GM23248 (cell line): Measurements from ENCODE around the gene NHP2. TPM values are rescaled to one million over a fixed set of nuclear protein-coding genes. Genes with fewer than 3 reads are reported as not detected.

Experiments used
- DNase-seq: peaks from one replicate; pipeline ENCODE4 v3.0.0-alpha.2; 2015
- H2AFZ ChIP-seq: fragments of 200-600 bp; sonication (generic); 2 replicates; pipeline ENCODE4 v1.6.1; 2016; ENCODE audit warnings: antibody characterized with exemption
- H3F3A ChIP-seq: fragments of 200-600 bp; sonication (generic); 2 replicates; pipeline ENCODE4 v1.6.1; 2016; ENCODE audit warnings: mild to moderate bottlenecking, antibody characterized with exemption, mixed run types; ENCODE audit not compliant: insufficient read depth
- H3K27ac ChIP-seq: fragments of 200-600 bp; sonication (generic); 2 replicates; pipeline ENCODE4 v1.5.1; 2016; ENCODE audit warnings: mild to moderate bottlenecking
- H3K27me3 ChIP-seq: fragments of 200-600 bp; sonication (generic); replicated peaks from 2 replicates; pipeline ENCODE4 v1.6.1; 2016; ENCODE audit warnings: mild to moderate bottlenecking; ENCODE audit not compliant: insufficient read depth
- H3K36me3 ChIP-seq: fragments of 200-600 bp; sonication (generic); 2 replicates; pipeline ENCODE4 v1.6.1; 2016; ENCODE audit warnings: low read depth, mild to moderate bottlenecking
- H3K4me1 ChIP-seq: fragments of 200-600 bp; sonication (generic); 2 replicates; pipeline ENCODE4 v1.6.1; 2016; ENCODE audit warnings: mild to moderate bottlenecking; ENCODE audit not compliant: insufficient read depth
- H3K4me2 ChIP-seq: fragments of 200-600 bp; sonication (generic); one replicate; pipeline ENCODE4 v1.6.1; 2016; ENCODE audit warnings: mild to moderate bottlenecking; ENCODE audit not compliant: unreplicated experiment
- H3K4me3 ChIP-seq: fragments of 200-600 bp; sonication (generic); 2 replicates; pipeline ENCODE4 v1.5.1; 2016; ENCODE audit warnings: mild to moderate bottlenecking
- H3K79me2 ChIP-seq: fragments of 200-600 bp; sonication (generic); 2 replicates; pipeline ENCODE4 v1.6.1; 2016; ENCODE audit warnings: mild to moderate bottlenecking; ENCODE audit not compliant: insufficient read depth
- H3K9ac ChIP-seq: fragments of 200-600 bp; sonication (generic); 2 replicates; pipeline ENCODE4 v1.6.1; 2016; ENCODE audit warnings: mild to moderate bottlenecking
- H3K9me2 ChIP-seq: fragments of 200-600 bp; sonication (generic); 2 replicates; pipeline ENCODE4 v1.6.1; 2016; ENCODE audit warnings: mixed run types, mild to moderate bottlenecking, moderate library complexity; ENCODE audit not compliant: insufficient read depth
- H3K9me3 ChIP-seq: fragments of 200-600 bp; sonication (generic); one replicate; pipeline ENCODE4 v1.6.1; 2017; ENCODE audit warnings: low read depth
- H4K20me1 ChIP-seq: fragments of 200-600 bp; sonication (generic); 2 replicates; pipeline ENCODE4 v1.6.0; 2016; ENCODE audit not compliant: insufficient read depth
- EZH2 ChIP-seq: fragments of 200-600 bp; sonication (generic); IDR thresholded peaks from 2 replicates; pipeline ENCODE4 v1.6.1; 2018; ENCODE audit warnings: antibody characterized with exemption, mild to moderate bottlenecking; ENCODE audit not compliant: insufficient read depth, poor library complexity, severe bottlenecking
- EZH2phosphoT487 ChIP-seq: fragments of 200-600 bp; sonication (generic); IDR thresholded peaks from 2 replicates; pipeline ENCODE4 v1.6.1; 2018; ENCODE audit warnings: antibody characterized with exemption, moderate library complexity, mild to moderate bottlenecking, low read depth; ENCODE audit not compliant: insufficient read depth
- WGBS, 2 experiments: methylation state at CpG; one replicate each; pipeline ENCODE4 v1.1.6; 2015 to 2017; ENCODE audit warnings: low lambda C conversion rate in 2 of 2, low coverage in 1 of 2; ENCODE audit errors: missing lambda C conversion rate in 2 of 2; 5-methylcytosine and 5-hydroxymethylcytosine counted together
- in situ Hi-C: fragments of 300-500 bp; cut with MboI; formaldehyde crosslinking; loops from 2 replicates; pipeline ENCODE4 v1.15.0; 2020
- polyA plus RNA-seq: library from polyadenylated mRNA; unstranded; fragments of >200 nt; fragmentation: Nextera tagmentation; extraction: Ambion mirVana; gene quantifications from 2 replicates; pipeline ENCODE4 v1.2.1, GENCODE V29; 2016
- total RNA-seq: library from RNA; depleted of rRNA; stranded (reverse); fragments of >200 nt; shearing (Covaris generic); gene quantifications from 2 replicates; pipeline ENCODE4 v1.2.3, GENCODE V29; 2014

The NHP2 gene
- total and polyA plus RNA-seq, 2 experiments from 2014 or later, result 203 to 232 TPM

DNA sequence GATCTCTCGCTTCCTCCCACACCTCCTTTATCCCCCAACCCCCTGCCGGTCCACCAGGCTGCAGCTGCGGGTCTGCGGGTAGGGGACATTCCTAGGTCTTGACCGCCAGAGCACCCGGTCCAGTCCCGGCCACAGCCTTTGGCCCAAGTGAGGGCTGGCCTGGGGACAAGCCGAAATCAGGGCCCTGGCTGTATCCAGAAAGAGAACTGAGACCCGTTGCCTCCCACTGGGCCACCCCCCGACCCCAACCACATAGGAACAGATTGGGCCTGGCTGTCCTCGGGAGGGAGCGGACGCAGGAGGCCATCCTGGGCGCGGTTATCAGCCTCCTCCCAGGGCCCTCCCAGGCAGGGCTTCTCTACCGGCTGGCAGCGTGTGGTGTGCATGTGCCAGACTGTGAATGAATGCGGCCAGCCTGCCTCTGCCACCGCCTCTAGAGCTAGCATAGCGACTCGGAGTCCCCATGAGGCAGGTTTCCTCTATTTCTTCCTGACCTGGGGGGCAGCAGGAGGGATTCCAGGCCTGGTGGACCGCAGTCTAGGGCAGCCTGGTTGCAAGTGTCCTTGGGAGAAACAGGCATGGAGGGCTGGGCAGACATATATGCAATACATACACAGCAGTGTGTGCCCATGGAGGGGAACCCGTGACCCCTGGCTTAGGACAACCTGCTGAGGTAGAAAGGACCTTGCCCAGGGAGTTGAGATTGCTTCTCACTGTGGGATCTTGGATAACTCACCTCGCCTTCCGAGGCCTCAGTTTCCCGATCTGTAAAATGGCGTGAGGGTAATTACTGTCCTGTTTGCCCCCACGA is 39.2 kb downstream of the NHP2 start:
- peaks cover 10% of the 10 kb centered on the region for H3F3A ChIP-seq
- peaks cover 21% of the 10 kb centered on the region for H3K27me3 ChIP-seq
- TF ChIP-seq EZH2phosphoT487 (no peak), EZH2 (no peak)
- no peaks in the 10 kb centered on the region for H3K9me3 ChIP-seq
- H3K4me3 ChIP-seq, result 0 out of 2 replicates have a peak overlapping the region, but pooled peaks have one; percentile 50
- H3K9me2 ChIP-seq, result no peaks in the 10 kb centered on the region
- no peak overlapping the region for H2AFZ ChIP-seq
- no peak overlapping the region for H3K9ac ChIP-seq
- peak; percentile 27 for DNase-seq
- no peaks in the 10 kb centered on the region for H3K4me1 ChIP-seq
- in situ Hi-C loops, result no loop called here
- no peak overlapping the region for H3K27ac ChIP-seq
- no peaks in the 10 kb centered on the region for H3K79me2 ChIP-seq
- WGBS, 2 experiments, result 21 to 23% methylated on average over 27 to 28 of the region's 28 CpGs
- H3K4me2 ChIP-seq, result peak overlapping the region; percentile 33
- H4K20me1 ChIP-seq, result no peaks in the 10 kb centered on the region
- H3K36me3 ChIP-seq, result no peaks in the 10 kb centered on the region

DNA sequence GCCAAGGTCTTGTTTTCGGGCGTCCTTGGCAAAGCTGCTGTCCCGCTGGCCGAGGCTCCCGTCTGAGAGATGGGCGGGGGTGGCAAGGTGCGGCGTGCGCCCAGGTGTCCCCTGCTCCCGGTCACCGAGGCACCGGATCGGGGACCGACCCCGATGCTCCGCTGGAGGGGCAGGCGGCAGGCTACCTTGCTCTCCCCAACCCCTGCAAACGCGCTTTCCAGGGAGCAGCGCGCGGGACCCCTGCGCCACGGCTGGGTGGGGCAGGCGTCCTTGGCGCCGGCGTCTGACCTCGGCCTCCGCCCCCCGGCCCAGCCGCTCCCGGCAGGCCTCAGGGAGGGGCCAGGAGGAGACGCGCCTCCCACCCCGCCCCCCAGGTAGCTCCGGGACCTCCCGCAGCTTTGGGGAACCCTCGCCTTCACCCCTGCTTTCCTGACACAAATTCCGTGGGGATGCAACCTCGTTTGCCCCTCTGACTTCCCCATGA is 39.8 kb downstream of the NHP2 start:
- Histone ChIP-seq H4K20me1 (no peaks in the 10 kb centered on the region), H3K9me2 (no peaks in the 10 kb centered on the region), H3K79me2 (no peaks in the 10 kb centered on the region), H3K4me3 (peak overlapping the region; percentile 50), H3F3A (peaks cover 10% of the 10 kb centered on the region), H3K9ac (no peak overlapping the region), H2AFZ (no peak overlapping the region; the same call in 1 of the 2 replicates), H3K4me2 (peak overlapping the region; percentile 33), H3K4me1 (no peaks in the 10 kb centered on the region), H3K36me3 (no peaks in the 10 kb centered on the region), H3K9me3 (no peaks in the 10 kb centered on the region), H3K27ac (no peak overlapping the region), H3K27me3 (peaks cover 21% of the 10 kb centered on the region)
- no peak for TF ChIP-seq EZH2phosphoT487
- no peak for TF ChIP-seq EZH2
- WGBS, 2 experiments, result 0 to 1% methylated on average over 17 to 32 of the region's 41 CpGs
- no peak for DNase-seq
- in situ Hi-C loops, result no loop called here

DNA sequence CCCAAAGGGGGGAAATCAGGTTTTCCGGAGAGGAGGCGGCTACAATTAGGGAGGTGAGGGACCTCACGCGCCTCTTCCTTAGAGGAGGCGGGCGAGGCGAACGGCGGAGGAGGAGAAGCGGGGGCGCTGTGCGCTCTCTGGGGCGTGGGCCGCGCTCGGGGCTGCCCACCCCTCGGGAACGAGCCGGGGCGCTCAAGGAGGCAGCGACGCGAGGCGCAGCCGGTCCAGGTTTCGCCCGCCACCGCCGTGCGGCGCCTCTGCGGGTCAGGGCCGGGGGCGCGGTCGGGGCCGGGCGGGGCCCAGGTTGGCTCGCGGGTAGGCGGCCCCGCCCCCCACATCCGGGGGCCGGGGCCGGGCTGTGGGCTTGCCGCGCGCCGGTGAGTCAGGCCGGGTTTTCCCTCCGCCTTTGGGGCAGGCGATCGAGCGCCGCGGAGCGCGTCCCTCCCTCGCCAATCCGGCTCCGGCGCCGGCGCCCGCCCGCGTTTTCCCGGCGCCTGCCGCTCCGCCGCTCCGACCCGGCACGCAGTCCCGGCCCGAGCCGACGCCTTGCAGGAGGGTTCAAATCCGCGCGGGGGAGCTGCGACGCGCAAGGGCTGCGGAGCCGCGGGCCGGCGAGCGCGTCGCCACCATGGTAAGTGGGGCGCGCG is 40.4 kb downstream of the NHP2 start, which contains the start of gene N4BP3:
Gene N4BP3 (plus strand): TSS at position 392 of the 647 bp plus-strand sequence. CDS start 6,052 bp downstream, outside the sequence.
- H3F3A ChIP-seq, result peaks cover 10% of the 10 kb centered on the region
- in situ Hi-C loops, result no loop called here
- DNase-seq, result peak; percentile 81
- H4K20me1 ChIP-seq, result no peaks in the 10 kb centered on the region
- peak within 1 kb of the TSS; percentile 50 for H3K4me3 ChIP-seq
- no peaks in the 10 kb centered on the region for H3K4me1 ChIP-seq
- no peak for TF ChIP-seq EZH2
- no peak for TF ChIP-seq EZH2phosphoT487
- H3K36me3 ChIP-seq, result no peaks in the 10 kb centered on the region
- WGBS, 2 experiments, result 3 to 4% methylated on average over 39 to 45 of the region's 96 CpGs
- peak within 1 kb of the TSS; percentile 3 for H2AFZ ChIP-seq
- peaks cover 21% of the 10 kb centered on the region for H3K27me3 ChIP-seq
- no peaks in the 10 kb centered on the region for H3K9me2 ChIP-seq
- H3K4me2 ChIP-seq, result peak within 1 kb of the TSS; percentile 33
- H3K79me2 ChIP-seq, result no peaks in the 10 kb centered on the region
- H3K9ac ChIP-seq, result no peak within 1 kb of the TSS
- no peak within 1 kb of the TSS for H3K27ac ChIP-seq
- no peaks in the 10 kb centered on the region for H3K9me3 ChIP-seq

GRCh38 chr5:178112545-178112944 is 41.1 kb downstream of the NHP2 start:
- Histone ChIP-seq H3K9me2 (no peaks in the 10 kb centered on the region), H3K79me2 (no peaks in the 10 kb centered on the region), H3F3A (peaks cover 10% of the 10 kb centered on the region), H2AFZ (no peak overlapping the region), H3K27me3 (peaks cover 21% of the 10 kb centered on the region), H3K4me2 (no peak overlapping the region), H3K4me1 (no peaks in the 10 kb centered on the region), H3K9ac (no peak overlapping the region), H3K4me3 (no peak overlapping the region), H3K9me3 (no peaks in the 10 kb centered on the region), H3K27ac (no peak overlapping the region), H3K36me3 (no peaks in the 10 kb centered on the region), H4K20me1 (no peaks in the 10 kb centered on the region)
- in situ Hi-C loops, result no loop called here
- DNase-seq, result no peak
- WGBS, 2 experiments, result 57 to 59% methylated on average over 5 of the region's 5 CpGs
- TF ChIP-seq EZH2phosphoT487 (no peak), EZH2 (no peak)
